Uterus (tissue), 2 donors: ENCODE data around the gene ARHGAP8.

Experiments used
- POLR2A ChIP-seq, 2 donors: fragments of 450-650 bp; IDR thresholded peaks; one replicate each; pipeline ENCODE4 v1.6.1; 2016; ENCODE audit warnings: antibody characterized with exemption in 2 of 2, mild to moderate bottlenecking in 1 of 2, moderate library complexity in 1 of 2
- TF ChIP-seq, protein P1 (sequence below), 4 experiments: fragments of 200-600 bp in 2 of 4; fragments of 450-650 bp in 2 of 4; sonication (generic) in 2 of 4; IDR thresholded peaks; one replicate each; pipeline ENCODE4 v1.5.1; 2016 to 2019; ENCODE audit warnings: antibody characterized with exemption in 4 of 4, mild to moderate bottlenecking in 2 of 4, moderate library complexity in 1 of 4

DNA sequence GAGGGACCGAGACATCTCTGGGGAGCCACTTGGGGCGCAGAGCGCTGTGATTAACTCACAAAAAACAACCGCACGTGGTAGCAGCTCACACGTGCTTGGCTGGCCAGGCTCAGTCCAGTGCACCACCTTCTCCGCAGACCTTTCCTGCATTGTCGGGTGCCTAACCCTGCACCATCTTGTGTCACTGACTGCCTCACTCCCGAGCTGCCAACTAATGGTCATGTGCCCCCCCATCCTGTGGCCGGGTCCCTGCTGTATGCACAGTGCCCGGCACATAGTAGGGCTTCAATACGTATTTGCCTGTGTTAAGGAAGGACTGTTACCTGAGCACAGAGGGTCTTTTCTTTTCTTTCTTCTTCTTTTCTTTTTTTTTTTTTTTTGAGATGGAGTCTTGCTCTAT lies 71.9 kb downstream of the ARHGAP8 start:
- TF ChIP-seq, protein P1, sequence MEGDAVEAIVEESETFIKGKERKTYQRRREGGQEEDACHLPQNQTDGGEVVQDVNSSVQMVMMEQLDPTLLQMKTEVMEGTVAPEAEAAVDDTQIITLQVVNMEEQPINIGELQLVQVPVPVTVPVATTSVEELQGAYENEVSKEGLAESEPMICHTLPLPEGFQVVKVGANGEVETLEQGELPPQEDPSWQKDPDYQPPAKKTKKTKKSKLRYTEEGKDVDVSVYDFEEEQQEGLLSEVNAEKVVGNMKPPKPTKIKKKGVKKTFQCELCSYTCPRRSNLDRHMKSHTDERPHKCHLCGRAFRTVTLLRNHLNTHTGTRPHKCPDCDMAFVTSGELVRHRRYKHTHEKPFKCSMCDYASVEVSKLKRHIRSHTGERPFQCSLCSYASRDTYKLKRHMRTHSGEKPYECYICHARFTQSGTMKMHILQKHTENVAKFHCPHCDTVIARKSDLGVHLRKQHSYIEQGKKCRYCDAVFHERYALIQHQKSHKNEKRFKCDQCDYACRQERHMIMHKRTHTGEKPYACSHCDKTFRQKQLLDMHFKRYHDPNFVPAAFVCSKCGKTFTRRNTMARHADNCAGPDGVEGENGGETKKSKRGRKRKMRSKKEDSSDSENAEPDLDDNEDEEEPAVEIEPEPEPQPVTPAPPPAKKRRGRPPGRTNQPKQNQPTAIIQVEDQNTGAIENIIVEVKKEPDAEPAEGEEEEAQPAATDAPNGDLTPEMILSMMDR (IDR thresholded peaks at IDR 0.05) = no peak
- no peak for TF ChIP-seq POLR2A (IDR thresholded peaks at IDR 0.05)
